Epithelial cell of proximal tubule (primary cell): ENCODE data around the gene ADARB1. TPM values are rescaled to one million over a fixed set of nuclear protein-coding genes. Genes with fewer than 3 reads are reported as not detected.
"Not testable (repeated sequence)": the region's sequence is repeated elsewhere in the genome, so short reads cannot be mapped to it uniquely, and the experiment has no call there.

Experiments used
- DNase-seq: peaks from one replicate; pipeline ENCODE4 v3.0.0-alpha.2; 2011; ENCODE audit warnings: low read depth
- H3K4me3 ChIP-seq: 2 replicates; pipeline ENCODE4 v1.5.1; 2011; ENCODE audit warnings: low read depth, mild to moderate bottlenecking, low read length
- total RNA-seq: library from RNA; depleted of rRNA; stranded (reverse); fragments of >200 nt; gene quantifications from 2 replicates; pipeline ENCODE4 v1.2.3, GENCODE V29; 2015
- TF ChIP-seq, protein P1 (sequence below): conservative IDR thresholded peaks from 2 replicates; pipeline ENCODE4 v1.5.1; 2012; ENCODE audit warnings: low read depth, mild to moderate bottlenecking, low read length

Gene ADARB1
- total RNA-seq, 1 donor from 2014 or later = 2.2 TPM

DNA sequence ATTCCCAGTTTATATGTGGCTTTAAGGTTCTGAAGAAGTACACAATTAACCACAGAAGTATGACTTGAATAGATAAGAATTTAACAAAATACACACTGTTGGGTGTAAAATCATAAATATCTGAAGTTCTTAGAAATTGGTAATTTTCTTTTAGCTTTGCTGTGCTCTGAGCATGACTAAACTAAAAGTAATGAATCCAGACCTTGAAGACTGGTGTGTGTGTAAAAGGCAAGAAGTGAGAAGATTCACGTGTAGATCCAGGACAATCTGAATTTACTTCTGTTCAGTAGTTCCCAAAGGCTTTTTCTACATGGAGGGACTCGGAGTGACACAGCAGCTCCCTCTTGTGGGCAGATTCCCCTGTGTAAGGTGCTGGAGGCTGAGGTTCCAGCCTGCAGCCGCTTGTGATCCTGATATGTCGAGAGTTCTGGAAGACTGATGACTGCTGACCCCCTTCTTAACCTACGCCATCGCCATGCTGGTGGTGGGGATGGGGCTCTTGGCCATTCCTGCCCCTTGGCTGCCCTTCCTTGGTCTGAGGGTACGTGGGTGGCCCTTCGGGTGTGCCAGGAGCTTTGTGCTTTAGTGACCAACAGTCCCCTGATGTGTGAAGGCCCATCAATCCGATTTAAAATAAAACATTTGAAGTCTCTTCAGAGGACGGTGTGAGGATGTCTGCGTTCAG, 62.7 kb downstream of the ADARB1 start:
- H3K4me3 ChIP-seq = no peak overlapping the region
- TF ChIP-seq, protein P1, sequence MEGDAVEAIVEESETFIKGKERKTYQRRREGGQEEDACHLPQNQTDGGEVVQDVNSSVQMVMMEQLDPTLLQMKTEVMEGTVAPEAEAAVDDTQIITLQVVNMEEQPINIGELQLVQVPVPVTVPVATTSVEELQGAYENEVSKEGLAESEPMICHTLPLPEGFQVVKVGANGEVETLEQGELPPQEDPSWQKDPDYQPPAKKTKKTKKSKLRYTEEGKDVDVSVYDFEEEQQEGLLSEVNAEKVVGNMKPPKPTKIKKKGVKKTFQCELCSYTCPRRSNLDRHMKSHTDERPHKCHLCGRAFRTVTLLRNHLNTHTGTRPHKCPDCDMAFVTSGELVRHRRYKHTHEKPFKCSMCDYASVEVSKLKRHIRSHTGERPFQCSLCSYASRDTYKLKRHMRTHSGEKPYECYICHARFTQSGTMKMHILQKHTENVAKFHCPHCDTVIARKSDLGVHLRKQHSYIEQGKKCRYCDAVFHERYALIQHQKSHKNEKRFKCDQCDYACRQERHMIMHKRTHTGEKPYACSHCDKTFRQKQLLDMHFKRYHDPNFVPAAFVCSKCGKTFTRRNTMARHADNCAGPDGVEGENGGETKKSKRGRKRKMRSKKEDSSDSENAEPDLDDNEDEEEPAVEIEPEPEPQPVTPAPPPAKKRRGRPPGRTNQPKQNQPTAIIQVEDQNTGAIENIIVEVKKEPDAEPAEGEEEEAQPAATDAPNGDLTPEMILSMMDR = peak; percentile 94
- DNase-seq = peak; percentile 38

DNA sequence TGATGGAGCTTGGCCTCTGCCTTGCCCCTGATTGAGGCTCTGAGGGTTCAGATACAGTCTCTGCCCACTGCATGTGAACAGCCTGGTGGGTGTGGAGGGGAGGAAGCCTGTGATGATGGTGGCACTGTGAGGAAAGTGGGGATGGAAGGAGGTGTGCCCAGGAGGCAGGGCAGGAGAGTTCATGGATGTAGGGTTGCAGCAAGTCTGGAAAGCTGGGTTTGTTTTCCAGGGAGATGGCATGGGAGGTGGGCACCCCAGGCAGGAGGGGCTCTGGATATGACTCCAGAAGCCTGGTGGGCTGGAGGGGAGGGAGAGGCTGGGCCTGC, 63.2 kb downstream of the ADARB1 start:
- DNase-seq = no peak
- TF ChIP-seq, protein P1 = no peak
- H3K4me3 ChIP-seq = no peak overlapping the region

DNA sequence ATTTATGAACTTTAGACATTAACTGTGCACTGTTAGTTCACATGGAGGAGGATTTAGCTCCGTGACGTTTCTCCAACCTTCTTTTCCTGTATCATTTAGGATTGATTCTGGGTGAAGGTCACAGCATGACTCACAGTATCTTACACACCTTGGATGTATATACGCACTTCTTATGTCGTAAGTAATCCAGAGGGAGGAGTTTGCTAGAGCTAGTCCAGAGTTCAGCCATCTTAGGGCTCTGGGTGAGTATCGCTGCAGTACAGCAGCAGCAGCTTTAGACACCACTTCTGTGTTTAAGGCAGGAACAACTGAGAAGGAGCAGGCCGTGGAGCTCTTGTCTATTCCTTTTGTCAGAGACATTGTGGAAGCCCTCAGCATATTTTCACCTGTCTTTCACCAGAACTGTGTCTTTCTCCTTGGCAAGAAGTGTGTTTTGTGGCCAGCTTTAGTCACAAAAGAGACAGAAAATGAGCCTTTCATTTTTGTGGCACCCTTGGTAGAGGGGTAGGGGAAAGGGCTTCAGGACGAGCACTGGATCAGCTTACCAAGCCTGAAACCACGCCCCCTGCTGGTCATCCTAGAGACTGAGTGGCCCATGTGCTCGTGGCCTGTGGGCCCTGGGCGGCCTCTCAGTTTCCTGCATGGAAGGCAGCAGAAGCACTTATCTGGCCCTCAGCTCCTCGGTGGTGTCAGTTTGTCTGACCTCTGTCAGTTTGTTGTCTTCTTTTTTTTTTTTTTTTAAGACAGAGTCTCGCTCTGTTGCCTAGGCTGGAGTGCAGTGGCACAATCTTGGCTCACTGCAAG, 64.0 kb downstream of the ADARB1 start:
- no peak for DNase-seq
- TF ChIP-seq, protein P1 = peak; percentile 82
- no peak overlapping the region for H3K4me3 ChIP-seq

DNA sequence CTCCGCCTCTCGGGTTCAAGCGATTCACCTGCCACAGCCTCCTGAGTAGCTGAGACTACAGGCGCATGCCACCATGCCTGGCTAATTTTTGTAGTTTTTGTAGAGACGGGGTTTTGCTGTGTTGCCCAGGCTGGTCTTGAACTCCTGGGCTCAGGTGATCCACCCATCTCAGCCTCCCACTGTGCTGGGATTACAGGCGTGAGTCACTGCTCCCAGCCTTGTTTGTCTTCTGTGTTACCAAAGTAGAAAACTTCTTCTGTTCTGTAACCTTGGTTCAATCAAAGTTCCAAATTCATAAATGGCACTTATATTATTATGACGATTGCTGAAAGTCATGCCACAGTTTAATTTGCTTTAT, 64.6 kb downstream of the ADARB1 start:
- DNase-seq, H3K4me3 ChIP-seq: not testable (repeated sequence)

DNA sequence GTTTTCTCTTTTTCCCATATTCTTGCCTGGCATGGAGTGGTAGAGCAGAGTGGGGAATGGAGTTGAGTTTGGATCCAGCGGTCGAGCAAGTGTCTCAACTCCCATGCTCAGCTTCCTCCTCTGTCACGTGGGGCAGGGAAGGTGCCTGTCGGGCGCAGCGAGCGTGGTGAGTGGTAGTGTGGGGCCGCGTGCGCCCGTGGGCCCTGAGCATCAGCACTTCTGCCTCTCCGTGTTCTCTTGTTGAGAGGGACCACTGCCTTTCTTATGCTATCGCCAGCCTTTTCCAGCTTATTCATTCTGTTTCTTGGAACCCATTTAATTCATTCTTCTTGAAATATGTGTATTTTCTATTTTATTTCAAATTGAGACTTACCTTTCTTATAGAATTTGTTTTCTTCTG, 65.1 kb downstream of the ADARB1 start:
- TF ChIP-seq, protein P1 = no peak
- DNase-seq = no peak
- no peak overlapping the region for H3K4me3 ChIP-seq

DNA sequence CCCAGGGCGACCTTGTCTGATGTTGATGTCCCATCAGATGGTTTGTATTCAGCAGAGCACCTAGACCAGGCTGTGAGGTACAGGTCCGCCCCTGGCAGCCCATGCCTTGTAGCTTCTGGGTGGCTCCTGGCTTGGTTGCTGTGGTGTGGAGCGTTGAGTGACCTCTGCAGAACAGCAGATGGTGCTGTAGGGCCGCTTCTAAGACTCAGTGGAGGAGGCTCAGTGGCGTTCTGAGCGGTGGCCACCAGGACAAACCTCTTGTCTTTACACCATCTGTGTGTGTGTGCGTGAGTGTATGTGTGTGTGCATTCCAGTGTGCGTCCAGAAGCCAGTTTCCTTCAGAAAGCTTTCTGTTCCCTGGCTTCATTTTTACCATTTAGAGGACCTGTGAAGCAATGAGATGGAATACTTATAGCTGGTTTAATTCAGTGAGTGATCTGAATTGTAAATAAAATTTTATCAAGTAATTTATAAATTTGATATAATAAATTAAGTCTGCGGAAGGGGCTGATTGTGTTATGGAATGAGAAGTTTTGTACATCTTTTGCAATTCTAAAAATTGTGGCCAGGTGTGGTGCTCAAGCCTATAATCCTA, 66.1 kb downstream of the ADARB1 start:
- TF ChIP-seq, protein P1 = peak; percentile 95
- no peak overlapping the region for H3K4me3 ChIP-seq

DNA sequence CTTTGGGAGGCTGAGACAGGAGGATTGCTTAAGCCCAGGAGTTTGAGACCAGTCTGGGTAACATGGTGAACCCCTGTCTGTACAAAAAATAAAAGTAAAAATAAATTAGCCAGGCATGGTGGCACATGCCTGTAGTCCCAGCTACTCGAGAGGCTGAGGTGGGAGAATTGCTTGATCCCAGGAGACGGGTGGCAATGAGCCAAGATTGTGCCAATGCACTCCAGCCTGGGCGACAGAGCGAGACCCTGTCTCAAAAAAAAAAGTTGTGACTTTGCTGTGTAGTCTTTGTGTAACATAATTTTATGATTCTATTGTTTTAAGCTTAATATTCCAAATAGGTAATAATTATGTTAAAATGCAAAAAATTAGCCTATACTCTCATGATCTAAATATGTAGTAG, 66.6 kb downstream of the ADARB1 start:
- not testable (repeated sequence) for H3K4me3 ChIP-seq, DNase-seq

More for the DNA sequence above, 66.1 kb downstream of the ADARB1 start:
- peak; percentile 64 for DNase-seq

DNA sequence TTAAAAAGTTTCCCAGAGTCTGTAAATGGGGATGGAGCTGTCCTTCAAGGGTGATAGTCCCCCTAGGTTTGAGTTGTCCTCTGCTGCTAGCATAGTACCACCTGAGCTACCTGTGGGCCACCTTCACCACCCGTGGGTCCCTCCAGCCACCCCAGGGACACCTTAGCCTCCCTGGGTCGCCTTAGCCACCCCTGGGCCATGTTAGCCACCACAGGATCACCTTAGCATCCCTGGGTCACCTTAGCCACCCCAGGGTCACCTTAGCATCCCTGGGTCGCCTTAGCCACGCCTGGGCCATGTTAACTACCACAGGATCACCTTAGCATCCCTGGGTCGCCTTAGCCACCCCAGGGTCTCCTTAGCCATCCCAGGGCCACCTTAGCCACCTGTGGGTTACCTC, 67.1 kb downstream of the ADARB1 start:
- TF ChIP-seq, protein P1 = no peak
- no peak overlapping the region for H3K4me3 ChIP-seq
- no peak for DNase-seq
